ENCODE measurements around the gene MS4A10. TPM values are rescaled to one million over a fixed set of nuclear protein-coding genes. Genes with fewer than 3 reads are reported as not detected.
A peak's percentile ranks its signal among the peaks of the same experiment; 100 is the strongest.

Gene MS4A10
- total and polyA plus RNA-seq, 4 donors: not detected

DNA sequence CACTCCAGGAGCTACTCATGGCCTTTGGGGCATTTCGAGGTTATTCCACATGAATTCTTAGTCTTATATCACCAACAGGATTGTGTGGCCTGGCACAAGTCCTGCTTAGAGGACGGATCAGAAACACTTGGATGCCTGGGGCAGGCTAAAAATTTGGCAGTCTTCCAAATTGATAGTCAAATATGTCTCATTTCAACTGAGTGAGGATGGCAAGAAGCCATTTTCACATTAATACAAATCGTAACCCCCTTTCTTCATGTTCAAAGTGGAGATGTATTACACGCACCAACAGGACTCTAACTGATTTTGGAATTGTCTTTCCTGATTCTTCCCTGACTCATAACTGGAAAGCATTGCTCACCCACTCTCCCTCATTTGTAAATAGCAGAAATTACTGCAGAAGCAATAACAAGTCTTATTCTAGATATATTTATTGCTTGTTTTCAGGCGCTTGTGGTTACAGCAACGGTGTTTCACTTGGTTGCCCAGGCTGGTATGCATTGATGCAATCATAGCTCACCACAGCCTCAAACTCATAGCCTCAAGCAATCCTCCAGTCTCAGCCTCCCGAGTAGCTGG, 46.5 kb downstream of the MS4A10 start:
- DNase-seq: no peak
- no peak for ATAC-seq (ENCODE audit: insufficient read depth, low FRiP score)
- no peak overlapping the region for H3K4me3 ChIP-seq
- no peaks in the 10 kb centered on the region for H3K9me3 ChIP-seq (ENCODE audit: control insufficient read depth in 4 of 4, insufficient read depth in 3 of 4, low read length in 3 of 4)
- H3K9ac ChIP-seq (ENCODE audit: insufficient read depth in 1 of 2, low read length in 2 of 2): no peak overlapping the region
- TF ChIP-seq, protein P1, sequence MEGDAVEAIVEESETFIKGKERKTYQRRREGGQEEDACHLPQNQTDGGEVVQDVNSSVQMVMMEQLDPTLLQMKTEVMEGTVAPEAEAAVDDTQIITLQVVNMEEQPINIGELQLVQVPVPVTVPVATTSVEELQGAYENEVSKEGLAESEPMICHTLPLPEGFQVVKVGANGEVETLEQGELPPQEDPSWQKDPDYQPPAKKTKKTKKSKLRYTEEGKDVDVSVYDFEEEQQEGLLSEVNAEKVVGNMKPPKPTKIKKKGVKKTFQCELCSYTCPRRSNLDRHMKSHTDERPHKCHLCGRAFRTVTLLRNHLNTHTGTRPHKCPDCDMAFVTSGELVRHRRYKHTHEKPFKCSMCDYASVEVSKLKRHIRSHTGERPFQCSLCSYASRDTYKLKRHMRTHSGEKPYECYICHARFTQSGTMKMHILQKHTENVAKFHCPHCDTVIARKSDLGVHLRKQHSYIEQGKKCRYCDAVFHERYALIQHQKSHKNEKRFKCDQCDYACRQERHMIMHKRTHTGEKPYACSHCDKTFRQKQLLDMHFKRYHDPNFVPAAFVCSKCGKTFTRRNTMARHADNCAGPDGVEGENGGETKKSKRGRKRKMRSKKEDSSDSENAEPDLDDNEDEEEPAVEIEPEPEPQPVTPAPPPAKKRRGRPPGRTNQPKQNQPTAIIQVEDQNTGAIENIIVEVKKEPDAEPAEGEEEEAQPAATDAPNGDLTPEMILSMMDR (IDR thresholded peaks at IDR 0.05; ENCODE audit: control extremely low read depth, extremely low read depth): no peak
- peaks cover 0 to 23% (median 0%) of the 10 kb centered on the region in 3 donors for H3K27me3 ChIP-seq (ENCODE audit: control insufficient read depth in 3 of 3, insufficient read depth in 3 of 3, low read length in 2 of 3)
- no peaks in the 10 kb centered on the region for H3K4me1 ChIP-seq (ENCODE audit: control insufficient read depth in 5 of 5, insufficient read depth in 5 of 5, low read length in 5 of 5)
- H3K36me3 ChIP-seq (ENCODE audit: control insufficient read depth in 4 of 4, insufficient read depth in 4 of 4, low read length in 4 of 4): no peaks in the 10 kb centered on the region
- H3K27ac ChIP-seq (ENCODE audit: low read depth in 1 of 2, low read length in 1 of 2): no peak overlapping the region
- 54 to 62% methylated on average over 7 of the region's 7 CpGs for WGBS, 2 donors

DNA sequence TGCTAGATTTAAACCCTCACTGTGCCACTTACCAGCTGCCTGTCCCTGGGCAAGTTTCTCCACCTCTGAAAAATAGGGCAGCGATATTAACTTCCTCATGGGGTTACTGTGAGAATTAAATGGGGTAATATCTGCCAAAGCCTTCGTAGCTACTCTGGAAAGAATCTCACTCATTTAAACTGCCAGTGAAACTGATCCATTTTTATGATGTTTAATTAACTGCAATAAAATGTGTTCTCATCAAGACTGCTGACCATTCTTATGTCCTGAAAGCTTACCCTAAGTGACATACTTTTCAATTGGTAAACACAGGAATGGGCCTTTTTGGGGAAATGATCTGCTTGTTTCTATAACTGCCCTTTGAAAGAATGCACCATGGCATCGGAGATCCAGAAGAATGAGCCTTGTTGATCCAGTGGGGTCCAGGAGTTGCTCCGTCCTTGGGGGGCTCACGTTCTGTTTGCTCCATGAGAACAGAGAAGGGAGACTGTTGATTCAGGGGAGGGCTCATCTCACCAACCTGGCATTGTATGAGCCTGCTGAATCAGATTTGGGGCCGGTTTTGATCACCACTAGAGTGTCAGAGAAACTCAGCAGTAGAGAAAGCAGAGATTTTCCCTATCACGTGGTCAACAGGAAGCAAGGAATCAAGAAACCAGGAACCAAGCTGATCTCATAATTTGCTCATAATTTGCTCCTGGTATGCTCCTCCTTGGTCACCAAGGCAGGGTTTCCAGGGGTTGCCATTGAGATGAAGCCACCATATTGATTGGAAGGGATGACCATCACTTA, 49.8 kb downstream of the MS4A10 start:
- H3K27ac ChIP-seq (ENCODE audit: low read depth in 1 of 2, low read length in 1 of 2): no peak overlapping the region
- ATAC-seq (ENCODE audit: insufficient read depth, low FRiP score) (no peak), DNase-seq (no peak)
- no peaks in the 10 kb centered on the region for H3K9me3 ChIP-seq (ENCODE audit: control insufficient read depth in 4 of 4, insufficient read depth in 3 of 4, low read length in 3 of 4)
- H3K4me3 ChIP-seq: no peak overlapping the region
- H3K9ac ChIP-seq (ENCODE audit: insufficient read depth in 1 of 2, low read length in 2 of 2): no peak overlapping the region
- H3K36me3 ChIP-seq (ENCODE audit: control insufficient read depth in 4 of 4, insufficient read depth in 4 of 4, low read length in 4 of 4): no peaks in the 10 kb centered on the region
- H3K27me3 ChIP-seq (ENCODE audit: control insufficient read depth in 3 of 3, insufficient read depth in 3 of 3, low read length in 2 of 3): peaks cover 0 to 14% (median 0%) of the 10 kb centered on the region in 3 donors
- no peaks in the 10 kb centered on the region for H3K4me1 ChIP-seq (ENCODE audit: control insufficient read depth in 5 of 5, insufficient read depth in 5 of 5, low read length in 5 of 5)
- TF ChIP-seq, protein P1 (IDR thresholded peaks at IDR 0.05; ENCODE audit: control extremely low read depth, extremely low read depth): no peak
- WGBS, 2 donors: 56 to 61% methylated on average over 7 of the region's 7 CpGs

DNA sequence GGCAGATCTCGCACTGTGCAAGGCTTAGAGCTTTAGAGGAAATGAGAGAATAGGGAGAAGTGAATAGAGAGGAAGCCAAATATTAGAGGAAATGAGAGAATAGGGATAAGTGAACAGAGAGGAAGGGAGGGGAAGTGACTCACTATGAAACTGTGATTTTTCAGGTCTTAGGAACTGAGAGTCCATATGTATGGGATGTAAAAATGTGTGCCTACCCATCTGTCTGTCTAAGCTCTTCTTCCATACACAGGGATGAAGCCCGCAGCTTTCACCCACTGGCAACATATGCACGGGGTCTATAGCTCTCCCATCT, 50.4 kb downstream of the MS4A10 start:
- H3K36me3 ChIP-seq (ENCODE audit: control insufficient read depth in 4 of 4, insufficient read depth in 4 of 4, low read length in 4 of 4): no peaks in the 10 kb centered on the region
- WGBS, 2 donors: 74% methylated on average over 3 of the region's 3 CpGs
- H3K9ac ChIP-seq (ENCODE audit: insufficient read depth in 1 of 2, low read length in 2 of 2): no peak overlapping the region
- H3K27me3 ChIP-seq (ENCODE audit: control insufficient read depth in 3 of 3, insufficient read depth in 3 of 3, low read length in 2 of 3): peaks cover 0 to 14% (median 0%) of the 10 kb centered on the region in 3 donors
- H3K27ac ChIP-seq (ENCODE audit: low read depth in 1 of 2, low read length in 1 of 2): no peak overlapping the region
- TF ChIP-seq, protein P1 (IDR thresholded peaks at IDR 0.05; ENCODE audit: control extremely low read depth, extremely low read depth): no peak
- DNase-seq (no peak), ATAC-seq (ENCODE audit: insufficient read depth, low FRiP score) (peak; percentile 22)
- H3K4me3 ChIP-seq: no peak overlapping the region
- H3K9me3 ChIP-seq (ENCODE audit: control insufficient read depth in 4 of 4, insufficient read depth in 3 of 4, low read length in 3 of 4): no peaks in the 10 kb centered on the region
- no peaks in the 10 kb centered on the region for H3K4me1 ChIP-seq (ENCODE audit: control insufficient read depth in 5 of 5, insufficient read depth in 5 of 5, low read length in 5 of 5)
